Panc1 (cell line): ENCODE measurements around the gene NFKBIB.

Experiments
- POLR2AphosphoS5 ChIP-seq: IDR thresholded peaks from 2 replicates; pipeline ENCODE4 v1.6.1; 2012; ENCODE audit warnings: mild to moderate bottlenecking, low read depth, low read length, moderate library complexity
- REST ChIP-seq, 2 experiments: IDR thresholded peaks; 2 replicates each; pipeline ENCODE4 v1.6.1; 2011 to 2012; ENCODE audit warnings: low read depth in 2 of 2, control low read depth in 1 of 2, low read length in 1 of 2, mild to moderate bottlenecking in 1 of 2, moderate library complexity in 1 of 2; ENCODE audit not compliant: insufficient read depth in 1 of 2
- SIN3A ChIP-seq: IDR thresholded peaks from 2 replicates; pipeline ENCODE4 v1.6.1; 2012; ENCODE audit warnings: low read depth, mild to moderate bottlenecking, low read length, moderate library complexity, borderline replicate concordance; ENCODE audit not compliant: insufficient read depth
- TCF7L2 ChIP-seq: IDR thresholded peaks from 2 replicates; pipeline ENCODE4 v1.6.1; 2011; ENCODE audit warnings: mild to moderate bottlenecking, low read depth, low read length, inconsistent platforms
- TF ChIP-seq, protein P1 (sequence below): fragments of 450-650 bp; IDR thresholded peaks from 2 replicates; pipeline ENCODE4 v1.5.1; 2017; ENCODE audit warnings: mild to moderate bottlenecking

- TF ChIP-seq, protein P1, sequence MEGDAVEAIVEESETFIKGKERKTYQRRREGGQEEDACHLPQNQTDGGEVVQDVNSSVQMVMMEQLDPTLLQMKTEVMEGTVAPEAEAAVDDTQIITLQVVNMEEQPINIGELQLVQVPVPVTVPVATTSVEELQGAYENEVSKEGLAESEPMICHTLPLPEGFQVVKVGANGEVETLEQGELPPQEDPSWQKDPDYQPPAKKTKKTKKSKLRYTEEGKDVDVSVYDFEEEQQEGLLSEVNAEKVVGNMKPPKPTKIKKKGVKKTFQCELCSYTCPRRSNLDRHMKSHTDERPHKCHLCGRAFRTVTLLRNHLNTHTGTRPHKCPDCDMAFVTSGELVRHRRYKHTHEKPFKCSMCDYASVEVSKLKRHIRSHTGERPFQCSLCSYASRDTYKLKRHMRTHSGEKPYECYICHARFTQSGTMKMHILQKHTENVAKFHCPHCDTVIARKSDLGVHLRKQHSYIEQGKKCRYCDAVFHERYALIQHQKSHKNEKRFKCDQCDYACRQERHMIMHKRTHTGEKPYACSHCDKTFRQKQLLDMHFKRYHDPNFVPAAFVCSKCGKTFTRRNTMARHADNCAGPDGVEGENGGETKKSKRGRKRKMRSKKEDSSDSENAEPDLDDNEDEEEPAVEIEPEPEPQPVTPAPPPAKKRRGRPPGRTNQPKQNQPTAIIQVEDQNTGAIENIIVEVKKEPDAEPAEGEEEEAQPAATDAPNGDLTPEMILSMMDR = no peak
- TF ChIP-seq POLR2AphosphoS5 (no peak), REST (IDR thresholded peaks at IDR 0.05; ENCODE audit: insufficient read depth in 1 of 2, low read depth in 2 of 2, low read length in 1 of 2) (no peak), TCF7L2 (no peak; the same call in 1 of the 2 replicates), SIN3A (no peak)
These were observed 49.3 kb upstream of the NFKBIB start for GRCh38 chr19:38850436-38850975.
